Astrocyte of the cerebellum (primary cell): ENCODE results near the gene RAB31.

Source experiments
- DNase-seq: peaks from one replicate; pipeline ENCODE4 v3.0.0-alpha.2; 2011; ENCODE audit warnings: low read depth
- H3K4me3 ChIP-seq: 2 replicates; pipeline ENCODE4 v1.5.1; 2011; ENCODE audit warnings: mild to moderate bottlenecking, low read depth, low read length, moderate library complexity
- in situ Hi-C: cut with HindIII; loops from 2 replicates; pipeline ENCODE4 v1.10.0; 2017; ENCODE audit warnings: low sequenced_read_pairs
- TF ChIP-seq, protein P1 (sequence below): IDR thresholded peaks from 2 replicates; pipeline ENCODE4 v1.5.1; 2012; ENCODE audit warnings: low read length, low read depth, moderate library complexity, mild to moderate bottlenecking; ENCODE audit errors: missing control alignments

The RAB31 gene

DNA sequence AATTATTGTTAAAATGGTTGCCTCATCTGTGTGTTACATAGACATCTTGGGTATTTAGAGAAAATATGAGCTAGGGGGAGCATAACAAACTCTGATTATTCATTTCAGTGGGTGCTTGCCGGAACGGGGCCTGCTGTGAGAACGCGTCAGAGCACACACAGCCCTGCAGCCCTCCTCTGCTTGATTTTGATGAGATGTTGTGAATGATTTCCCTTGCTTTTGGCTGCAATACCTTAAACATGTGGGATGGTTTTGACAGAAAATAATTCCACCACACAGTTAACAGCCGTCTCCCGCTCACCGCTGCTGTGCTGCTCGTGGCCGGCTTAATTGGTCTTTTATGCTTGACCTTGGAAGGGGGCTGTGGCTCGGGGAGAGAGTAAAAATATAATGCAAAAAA lies 127.7 kb downstream of the RAB31 start:
- in situ Hi-C loops, result no loop called here
- no peak overlapping the region for H3K4me3 ChIP-seq
- no peak for DNase-seq
- TF ChIP-seq, protein P1, sequence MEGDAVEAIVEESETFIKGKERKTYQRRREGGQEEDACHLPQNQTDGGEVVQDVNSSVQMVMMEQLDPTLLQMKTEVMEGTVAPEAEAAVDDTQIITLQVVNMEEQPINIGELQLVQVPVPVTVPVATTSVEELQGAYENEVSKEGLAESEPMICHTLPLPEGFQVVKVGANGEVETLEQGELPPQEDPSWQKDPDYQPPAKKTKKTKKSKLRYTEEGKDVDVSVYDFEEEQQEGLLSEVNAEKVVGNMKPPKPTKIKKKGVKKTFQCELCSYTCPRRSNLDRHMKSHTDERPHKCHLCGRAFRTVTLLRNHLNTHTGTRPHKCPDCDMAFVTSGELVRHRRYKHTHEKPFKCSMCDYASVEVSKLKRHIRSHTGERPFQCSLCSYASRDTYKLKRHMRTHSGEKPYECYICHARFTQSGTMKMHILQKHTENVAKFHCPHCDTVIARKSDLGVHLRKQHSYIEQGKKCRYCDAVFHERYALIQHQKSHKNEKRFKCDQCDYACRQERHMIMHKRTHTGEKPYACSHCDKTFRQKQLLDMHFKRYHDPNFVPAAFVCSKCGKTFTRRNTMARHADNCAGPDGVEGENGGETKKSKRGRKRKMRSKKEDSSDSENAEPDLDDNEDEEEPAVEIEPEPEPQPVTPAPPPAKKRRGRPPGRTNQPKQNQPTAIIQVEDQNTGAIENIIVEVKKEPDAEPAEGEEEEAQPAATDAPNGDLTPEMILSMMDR, result no peak

- in situ Hi-C loops, result no loop called here
- TF ChIP-seq, protein P1, result no peak
- no peak overlapping the region for H3K4me3 ChIP-seq
- peak; percentile 99 for DNase-seq
Measured at GRCh38 chr18:9838144-9838877, 130.2 kb downstream of the RAB31 start.

- TF ChIP-seq, protein P1, result no peak
- DNase-seq, result no peak
- in situ Hi-C loops, result no loop called here
- H3K4me3 ChIP-seq, result no peak overlapping the region
Measured at GRCh38 chr18:9839211-9839610, 131.1 kb downstream of the RAB31 start.

DNA sequence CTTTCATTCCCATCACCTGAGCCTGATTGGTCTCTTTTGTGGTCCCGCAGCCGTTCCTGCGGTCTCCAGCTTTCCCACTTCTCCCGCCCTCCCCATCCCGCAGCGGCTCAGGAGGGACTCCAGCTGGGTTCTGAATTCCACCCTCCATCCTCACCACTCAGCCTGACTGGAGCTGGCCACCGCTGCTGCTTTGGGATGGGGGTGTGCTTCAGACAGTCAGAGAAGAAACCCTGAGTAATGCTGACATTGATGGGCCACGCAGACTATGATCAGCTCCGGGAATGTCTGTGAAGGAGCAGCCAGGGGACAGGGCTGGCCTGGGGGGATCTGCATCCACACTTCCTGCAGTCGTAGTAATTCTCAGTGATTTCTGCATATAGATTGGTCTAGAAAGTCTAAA lies 131.8 kb downstream of the RAB31 start:
- TF ChIP-seq, protein P1, result no peak
- in situ Hi-C loops, result no loop called here
- no peak overlapping the region for H3K4me3 ChIP-seq
- DNase-seq, result no peak

GRCh38 chr18:9841752-9842151 lies 133.7 kb downstream of the RAB31 start:
- TF ChIP-seq, protein P1, result no peak
- DNase-seq, result no peak
- in situ Hi-C loops, result no loop called here
- no peak overlapping the region for H3K4me3 ChIP-seq

DNA sequence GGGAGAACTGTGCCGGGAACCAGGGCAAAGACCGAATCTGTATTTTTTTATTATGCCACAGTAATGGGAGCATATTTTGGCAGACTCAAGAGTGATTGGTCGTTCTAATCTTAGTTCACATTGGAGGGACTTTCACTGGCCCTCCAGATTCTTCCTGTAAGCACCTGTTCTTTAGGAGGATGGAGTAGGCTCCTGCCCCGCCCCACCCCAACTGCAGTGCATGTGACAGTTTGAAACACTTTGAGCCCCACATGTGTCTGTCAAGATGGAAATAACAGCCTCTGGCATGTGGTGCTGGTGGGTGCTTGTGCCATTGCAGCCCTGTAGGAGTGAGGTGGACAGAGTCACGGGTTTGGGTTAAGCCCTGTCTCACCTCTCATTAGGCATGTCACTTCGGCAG lies 134.3 kb downstream of the RAB31 start:
- H3K4me3 ChIP-seq, result no peak overlapping the region
- TF ChIP-seq, protein P1, result no peak
- in situ Hi-C loops, result no loop called here
- DNase-seq, result no peak

DNA sequence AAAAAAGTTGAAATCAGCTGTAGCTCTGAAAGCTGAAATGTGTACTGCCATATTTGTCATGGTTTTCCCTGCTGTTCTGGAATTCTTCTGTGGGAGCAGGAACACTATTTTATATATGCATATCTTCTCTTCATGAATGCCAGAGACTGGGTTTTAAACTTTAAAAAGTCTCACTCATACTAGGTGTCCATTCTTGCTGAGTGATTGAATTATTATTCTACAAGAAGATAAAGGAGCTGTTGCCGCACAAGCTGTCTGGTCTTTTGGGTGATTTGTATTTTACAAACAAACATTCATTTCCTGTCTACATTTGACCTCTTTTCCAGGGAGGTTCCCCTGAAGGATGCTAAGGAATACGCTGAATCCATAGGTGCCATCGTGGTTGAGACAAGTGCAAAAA lies 137.2 kb downstream of the RAB31 start:
- in situ Hi-C loops, result no loop called here
- TF ChIP-seq, protein P1, result no peak
- no peak for DNase-seq
- no peak overlapping the region for H3K4me3 ChIP-seq
